GM18526 (cell line): ENCODE data around the gene ERFE.

Source experiments
- POLR2A ChIP-seq: IDR thresholded peaks from 3 replicates; pipeline ENCODE4 v1.6.1; 2011; ENCODE audit not compliant: insufficient read length; ENCODE audit errors: extremely low read depth

Gene ERFE, protein sequence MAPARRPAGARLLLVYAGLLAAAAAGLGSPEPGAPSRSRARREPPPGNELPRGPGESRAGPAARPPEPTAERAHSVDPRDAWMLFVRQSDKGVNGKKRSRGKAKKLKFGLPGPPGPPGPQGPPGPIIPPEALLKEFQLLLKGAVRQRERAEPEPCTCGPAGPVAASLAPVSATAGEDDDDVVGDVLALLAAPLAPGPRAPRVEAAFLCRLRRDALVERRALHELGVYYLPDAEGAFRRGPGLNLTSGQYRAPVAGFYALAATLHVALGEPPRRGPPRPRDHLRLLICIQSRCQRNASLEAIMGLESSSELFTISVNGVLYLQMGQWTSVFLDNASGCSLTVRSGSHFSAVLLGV

DNA sequence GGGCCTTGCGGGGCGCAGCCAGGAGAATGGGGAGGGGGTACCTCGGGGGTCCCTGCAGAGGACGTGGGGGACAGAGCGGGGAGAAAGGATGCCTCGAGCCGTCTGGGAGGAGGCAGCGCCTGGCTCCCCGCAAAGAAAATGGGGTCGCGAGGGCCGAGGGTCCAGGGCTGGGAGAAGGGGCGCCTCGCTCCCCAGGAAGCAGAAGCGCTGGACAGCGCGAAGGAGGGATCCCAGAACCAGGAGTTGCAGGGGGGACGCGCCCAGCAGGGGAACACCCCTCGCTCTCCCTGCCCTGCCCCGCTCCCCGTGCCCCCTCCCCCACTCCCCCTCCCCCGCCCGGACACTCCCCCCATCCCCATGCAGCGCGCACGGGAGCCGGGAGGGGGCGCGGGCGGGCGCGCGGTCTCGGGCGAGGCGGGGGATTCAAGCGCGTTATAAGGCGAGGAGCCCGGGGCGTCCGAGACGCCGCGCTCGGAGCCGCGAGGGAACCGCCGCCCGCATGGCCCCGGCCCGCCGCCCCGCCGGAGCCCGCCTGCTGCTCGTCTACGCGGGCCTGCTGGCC is at the start of gene ERFE:
Gene ERFE, plus strand, starts transcription at position 462 of the 562 bp plus-strand sequence. Its CDS starts 38 bp downstream, at position 500.
- no peak for TF ChIP-seq POLR2A

DNA sequence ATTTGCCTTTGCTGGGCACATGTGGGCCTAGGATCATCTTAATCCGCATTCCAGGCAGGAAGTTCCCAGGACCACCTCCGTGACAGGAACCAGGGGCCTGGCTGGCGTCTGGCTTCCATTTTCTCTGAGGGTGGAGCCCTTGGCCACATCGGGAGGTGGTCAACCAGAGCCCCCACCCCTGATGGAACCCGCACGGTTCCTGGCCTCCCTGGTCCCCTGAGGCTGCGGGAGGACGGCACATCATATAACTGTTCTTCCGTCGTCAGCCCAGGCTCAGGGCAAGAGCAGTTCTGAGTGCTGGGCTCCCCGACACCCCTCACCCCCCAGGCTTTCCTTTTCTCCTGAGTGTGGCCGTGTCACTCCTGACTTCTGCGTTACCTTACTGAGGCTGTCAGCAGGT is 45.2 kb upstream of the ERFE start:
- no peak for TF ChIP-seq POLR2A

DNA sequence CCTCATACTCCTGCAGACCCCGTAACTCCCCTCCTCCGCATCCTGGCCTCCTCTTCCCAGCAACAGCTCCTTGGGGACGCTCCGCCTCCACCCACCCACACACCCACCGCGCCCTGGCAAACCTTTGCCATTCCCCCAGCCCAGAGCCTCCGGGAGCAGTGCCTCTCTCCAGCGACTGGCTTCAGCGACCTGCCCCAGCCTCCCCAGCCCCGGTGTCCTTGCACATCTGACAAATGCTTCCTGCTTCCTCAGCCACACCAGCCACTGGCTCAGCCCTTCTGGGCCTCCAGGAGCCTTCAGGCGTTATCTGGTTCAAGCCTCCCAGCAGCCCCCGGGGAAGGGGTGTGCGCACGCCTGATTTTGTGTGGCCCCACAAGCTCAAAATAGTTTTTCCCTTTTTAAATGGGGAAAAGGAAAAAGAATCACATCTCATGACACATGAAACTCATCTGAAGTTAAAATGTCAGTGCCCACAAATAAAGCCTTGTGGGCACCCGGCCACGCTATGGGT is 44.4 kb upstream of the ERFE start:
- no peak for TF ChIP-seq POLR2A

DNA sequence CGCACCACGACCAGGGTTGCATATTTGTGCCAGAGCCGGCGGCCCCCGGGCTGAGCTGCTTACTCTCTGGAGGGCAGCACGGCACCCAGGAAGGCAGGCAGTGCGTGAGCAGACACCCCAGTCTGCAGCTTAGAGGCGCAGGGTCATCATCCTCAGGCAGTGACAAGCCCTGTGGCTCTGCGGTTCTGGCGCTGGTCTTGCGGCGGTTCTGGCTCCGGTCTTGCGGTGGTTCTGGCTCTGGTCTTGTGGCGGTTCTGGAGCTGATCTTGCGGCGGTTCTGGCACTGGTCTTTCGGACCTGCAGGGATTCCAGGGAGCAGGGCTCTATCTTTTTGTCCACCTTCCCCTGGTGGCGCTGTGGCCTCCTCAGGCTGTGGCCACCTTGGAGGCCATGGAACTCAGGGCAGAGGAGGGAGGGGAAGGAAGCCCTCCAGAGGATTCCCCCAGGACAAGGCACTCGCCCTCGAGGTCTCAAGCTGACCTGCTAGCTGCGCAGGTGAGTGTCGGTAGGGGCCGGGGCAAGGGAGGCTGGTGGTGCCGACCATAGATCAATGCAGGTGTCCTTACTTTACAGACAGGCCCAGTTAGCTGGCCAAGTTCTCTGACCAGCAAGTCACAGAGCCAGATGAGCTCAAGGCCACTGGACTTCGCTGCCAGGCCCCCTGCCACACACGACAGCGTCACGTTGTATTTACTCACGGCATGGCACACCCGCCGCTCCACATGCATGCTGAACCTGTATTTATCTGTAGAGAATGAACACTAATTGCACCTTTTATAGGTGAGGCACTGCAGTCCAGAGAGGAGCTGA is 43.7 kb upstream of the ERFE start:
- no peak for TF ChIP-seq POLR2A

DNA sequence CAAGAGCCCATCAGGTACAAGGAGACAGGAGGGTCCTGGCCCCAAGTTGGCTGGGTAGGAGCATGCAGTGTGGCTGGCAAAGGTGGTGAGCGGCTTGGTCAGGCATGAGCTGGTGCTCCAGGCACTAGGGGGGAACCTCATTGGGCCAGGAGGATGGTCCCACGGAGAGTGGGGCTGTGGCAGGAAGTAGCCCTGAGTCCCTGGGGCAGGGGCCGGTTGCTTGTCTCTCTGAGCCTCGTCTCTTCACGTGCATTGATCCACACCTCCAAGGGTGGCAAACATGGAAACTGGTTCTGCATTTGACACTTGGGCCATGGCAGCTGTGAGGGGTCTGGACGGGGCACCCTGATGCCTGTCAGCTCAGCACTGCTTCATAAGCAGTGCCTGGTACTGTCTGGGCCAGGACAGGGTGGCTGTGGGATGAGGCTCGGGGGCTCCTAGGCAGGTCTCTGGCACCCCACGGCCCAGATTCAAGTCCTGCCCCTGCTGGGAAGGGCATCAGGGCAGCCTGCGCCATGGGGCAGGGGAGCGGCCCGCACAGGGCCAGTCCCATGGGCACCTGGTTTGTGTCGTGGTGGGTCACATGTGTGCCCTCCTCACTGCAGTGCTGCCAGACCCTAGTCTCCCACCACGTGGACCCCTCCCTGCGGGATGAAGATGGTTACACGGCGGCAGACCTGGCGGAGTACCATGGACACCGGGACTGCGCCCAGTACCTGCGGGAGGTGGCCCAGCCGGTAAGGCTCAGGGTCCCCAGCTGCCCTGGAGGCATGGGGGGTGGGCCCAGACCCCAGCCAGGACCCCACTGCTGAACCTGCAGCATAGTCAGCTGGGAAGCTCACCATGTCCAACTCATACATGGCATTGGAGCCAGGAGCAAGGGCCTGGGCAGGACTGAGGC is 42.2 kb upstream of the ERFE start:
- TF ChIP-seq POLR2A, result no peak

DNA sequence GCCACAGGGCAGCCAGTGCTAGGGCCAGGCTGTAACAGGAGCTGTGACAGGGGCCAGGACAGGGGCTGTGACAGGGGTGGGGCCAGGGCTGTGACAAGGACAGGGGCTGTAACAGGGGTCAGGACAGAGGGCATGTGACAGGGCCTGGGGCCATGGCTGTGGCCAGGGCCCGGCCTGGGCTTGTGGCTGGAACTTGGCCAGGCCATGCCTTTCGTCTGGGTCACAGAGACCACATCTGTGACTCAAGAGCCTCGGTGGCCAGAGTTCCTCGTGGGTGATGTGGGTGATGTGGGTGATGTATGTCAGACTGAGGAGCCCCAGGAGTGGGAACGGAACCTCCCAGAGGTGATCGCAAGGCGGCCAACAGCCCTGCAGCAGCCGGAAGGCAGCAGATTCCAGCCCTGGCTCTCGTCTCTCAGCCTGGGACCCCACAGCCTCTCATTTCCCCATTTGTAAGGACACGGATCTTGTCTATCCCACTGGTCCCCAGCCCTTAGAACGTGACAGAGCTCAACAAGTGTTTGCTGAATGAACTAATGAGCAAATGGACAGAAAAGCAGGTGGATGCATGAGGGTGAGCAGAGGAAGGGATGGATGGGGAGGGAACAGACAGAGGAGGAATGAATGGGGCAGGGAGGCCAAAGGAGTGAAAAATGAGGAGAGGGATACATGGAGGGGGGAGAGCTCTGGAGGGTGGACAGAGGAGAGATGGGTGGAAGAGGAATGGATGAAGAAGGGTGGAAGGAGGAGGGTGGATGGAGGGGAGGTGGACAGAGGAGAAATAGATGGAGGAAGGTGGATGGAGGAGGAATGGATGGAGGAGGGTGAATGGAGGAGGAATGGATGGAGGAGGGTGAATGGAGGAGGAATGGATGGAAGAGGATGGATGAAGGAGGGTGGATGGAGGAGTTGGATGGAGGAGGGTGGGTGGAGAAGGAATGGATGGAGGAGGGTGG is 41.3 kb upstream of the ERFE start:
- TF ChIP-seq POLR2A, result no peak

DNA sequence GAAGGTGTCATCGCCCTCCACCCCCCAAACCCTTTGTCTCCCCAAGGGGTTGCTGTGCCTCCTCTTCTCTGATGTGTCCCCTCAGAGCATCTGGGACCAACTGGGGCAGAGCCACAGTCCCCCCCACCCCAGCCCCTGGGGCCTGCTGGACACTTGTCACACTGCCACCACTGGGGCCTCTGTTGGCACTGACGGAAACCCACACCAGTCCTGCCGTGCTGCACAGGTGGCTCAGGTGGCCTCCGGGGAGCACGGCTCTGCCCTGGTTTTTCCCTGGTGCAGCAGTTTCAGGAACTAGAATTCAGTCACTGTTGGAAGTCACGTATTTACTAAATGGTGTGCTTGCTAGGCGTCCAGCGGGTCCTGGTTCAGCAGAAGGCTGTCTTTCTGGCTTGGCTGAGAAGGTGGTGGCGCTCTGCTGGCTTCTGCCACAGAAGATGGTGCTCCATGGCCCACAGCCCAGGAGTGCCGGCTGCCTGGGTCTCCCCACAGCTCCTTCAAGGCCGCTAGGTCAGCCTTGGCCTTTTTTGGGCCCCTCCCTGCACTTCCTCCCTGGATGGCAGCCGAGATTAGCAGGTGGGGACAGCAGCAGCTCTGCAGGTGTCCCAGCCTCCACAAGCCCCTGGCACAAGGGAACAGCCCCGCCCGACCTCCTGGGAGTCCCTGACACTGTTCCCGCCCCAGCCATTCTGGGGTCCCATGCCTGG is 38.9 kb upstream of the ERFE start:
- no peak for TF ChIP-seq POLR2A

DNA sequence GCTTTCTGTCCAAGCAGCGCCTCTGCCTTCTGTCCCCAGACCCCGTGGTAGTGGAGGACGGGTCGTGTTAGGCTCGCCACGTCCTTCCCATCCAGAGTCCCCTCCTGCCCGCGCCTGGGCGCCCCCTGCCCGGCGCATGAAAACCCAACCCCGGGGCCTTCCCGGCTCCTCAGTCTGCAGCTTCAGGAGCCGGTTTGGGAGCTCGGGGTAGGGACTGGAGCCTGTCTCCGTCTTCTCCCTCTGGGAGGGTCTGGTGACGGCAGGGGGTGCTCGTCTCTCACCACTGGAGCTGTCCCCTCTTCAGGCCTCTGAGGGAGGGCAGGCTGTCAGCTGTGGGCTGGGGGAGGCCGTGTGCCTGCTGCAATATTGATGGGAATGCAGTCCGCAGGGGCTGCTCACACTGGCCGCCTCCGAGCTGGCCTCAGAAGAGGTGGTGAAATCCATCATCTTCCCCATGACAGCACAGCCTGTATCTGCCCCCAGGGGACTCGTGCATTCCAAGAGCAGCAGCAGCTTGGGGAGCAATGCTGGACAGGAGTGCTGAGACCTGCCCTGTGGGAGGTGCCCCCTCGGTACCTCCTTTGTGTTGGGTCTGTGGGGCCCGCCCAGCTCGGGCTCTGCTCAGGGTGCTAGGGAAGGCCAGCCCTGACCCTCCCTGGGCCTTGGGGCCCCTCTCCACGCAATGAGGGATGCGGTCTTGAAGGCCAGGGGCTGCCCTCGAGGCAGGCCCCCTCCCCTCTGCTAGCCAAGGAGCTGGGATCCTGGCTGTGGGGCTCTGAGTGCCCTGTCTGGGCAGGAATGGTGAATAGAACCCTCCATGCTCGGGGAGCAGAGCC is 38.1 kb upstream of the ERFE start:
- no peak for TF ChIP-seq POLR2A

DNA sequence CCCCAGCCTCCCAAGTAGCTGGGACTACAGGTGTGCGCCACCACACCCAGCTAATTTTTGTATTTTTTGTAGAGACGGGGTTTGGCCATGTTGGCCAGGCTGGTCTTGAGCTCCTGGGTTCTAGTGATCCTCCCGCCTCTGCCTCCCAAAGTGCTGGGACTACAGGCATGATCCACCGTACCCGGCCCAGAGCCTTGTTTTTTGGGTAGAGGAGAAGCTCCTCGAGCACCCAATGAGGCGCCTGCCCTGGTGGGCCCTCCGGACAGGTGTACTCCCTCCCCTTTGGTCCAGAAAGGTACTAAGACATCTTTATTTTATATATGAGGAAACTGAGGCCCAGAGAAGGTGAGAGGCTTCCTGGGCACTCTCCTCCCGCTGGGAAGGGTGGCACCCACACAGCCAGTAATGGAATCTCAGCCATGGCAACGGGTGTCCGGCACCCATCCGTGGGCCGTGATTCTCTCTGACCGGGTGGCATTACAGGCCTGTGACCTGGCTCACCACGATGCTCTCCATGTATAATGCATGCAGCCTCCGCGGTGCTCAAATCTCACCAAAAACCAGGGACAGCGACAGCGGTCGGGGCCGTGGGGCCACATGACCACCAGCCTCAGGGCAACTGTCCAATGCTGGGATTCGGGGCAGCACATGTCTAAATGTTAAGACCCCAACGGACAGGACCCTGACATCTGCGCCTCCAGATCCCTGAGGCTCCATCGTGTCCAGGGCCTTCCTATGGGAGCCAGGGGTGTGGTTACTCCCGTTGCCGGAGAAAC is 37.1 kb upstream of the ERFE start:
- no peak for TF ChIP-seq POLR2A

DNA sequence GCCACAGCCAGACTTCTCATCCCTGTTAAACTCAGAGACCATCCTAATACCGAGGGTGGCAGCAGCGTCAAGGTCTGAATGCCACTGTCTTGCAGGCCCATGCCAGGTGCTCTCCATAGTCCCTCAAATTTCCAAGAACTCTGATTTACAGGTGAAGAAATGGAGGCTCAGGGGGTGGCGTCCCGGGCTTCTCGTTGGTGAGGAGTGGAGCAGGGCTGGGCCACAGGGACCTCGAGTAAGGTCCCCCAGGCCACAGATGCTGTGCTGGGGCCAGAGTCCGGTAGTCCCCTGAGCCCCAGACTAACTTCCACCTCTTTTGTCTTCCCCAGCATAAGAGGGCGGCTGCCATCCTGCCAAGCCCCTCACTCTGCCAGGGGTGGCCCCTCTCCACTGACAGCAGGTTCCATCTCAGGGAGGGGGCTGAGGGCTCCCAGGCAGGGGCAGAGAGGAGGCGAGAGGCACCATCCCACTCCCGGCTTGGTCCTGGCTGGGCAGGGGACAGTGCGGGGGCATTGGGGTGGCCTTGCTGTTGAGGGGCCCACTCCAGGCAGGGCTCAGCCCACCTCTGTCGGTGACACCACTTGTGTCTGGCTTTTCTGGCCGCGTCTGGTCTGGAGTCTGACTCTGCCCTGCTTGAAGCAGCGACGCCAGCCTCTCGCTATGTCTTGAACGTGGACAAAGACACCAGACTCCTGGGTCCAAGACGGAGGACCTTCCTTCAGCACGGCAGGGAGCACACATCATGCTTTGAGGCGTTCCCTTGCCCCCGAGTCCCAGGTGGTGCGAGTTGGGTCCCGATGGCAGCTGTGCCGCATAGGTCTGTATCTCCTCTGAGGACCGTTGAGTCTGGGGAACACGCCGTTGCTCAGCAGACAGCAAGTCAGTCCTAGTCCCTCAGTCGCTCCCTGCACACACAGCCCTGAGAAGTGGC is 36.2 kb upstream of the ERFE start:
- TF ChIP-seq POLR2A, result no peak
